Skeletal muscle tissue (tissue), 4 donors: Measurements from ENCODE around the gene ATP6V0B. TPM values are rescaled to one million over a fixed set of nuclear protein-coding genes. Genes with fewer than 3 reads are reported as not detected.

ENCODE experiments used
- H3K27ac ChIP-seq: one replicate; pipeline ENCODE4 v1.7.0; 2013; ENCODE audit warnings: mild to moderate bottlenecking, low read depth, low read length, inconsistent platforms
- H3K27me3 ChIP-seq, 3 donors: one replicate each; pipeline ENCODE4 v1.7.0; 2013; ENCODE audit warnings: low read length in 3 of 3; ENCODE audit not compliant: control insufficient read depth in 3 of 3, insufficient read depth in 3 of 3
- H3K36me3 ChIP-seq, 3 donors: one replicate each; pipeline ENCODE4 v1.7.0; 2013; ENCODE audit warnings: low read length in 3 of 3; ENCODE audit not compliant: control insufficient read depth in 3 of 3, insufficient read depth in 3 of 3
- H3K4me1 ChIP-seq, 3 donors: one replicate each; pipeline ENCODE4 v1.7.0; 2013; ENCODE audit warnings: low read length in 3 of 3, mild to moderate bottlenecking in 3 of 3; ENCODE audit not compliant: control insufficient read depth in 3 of 3, insufficient read depth in 3 of 3
- H3K4me3 ChIP-seq, 3 donors: one replicate each; pipeline ENCODE4 v1.7.0; 2013; ENCODE audit warnings: low read length in 3 of 3
- H3K9ac ChIP-seq, 3 donors: one replicate each; pipeline ENCODE4 v1.7.0; 2013; ENCODE audit warnings: low read length in 3 of 3, mild to moderate bottlenecking in 3 of 3, moderate library complexity in 2 of 3, low read depth in 1 of 3
- H3K9me3 ChIP-seq, 3 donors: one replicate each; pipeline ENCODE4 v1.7.0; 2013; ENCODE audit warnings: low read length in 3 of 3; ENCODE audit not compliant: control insufficient read depth in 3 of 3
- total RNA-seq: library from RNA; depleted of rRNA; stranded (reverse); fragments of >200 nt; gene quantifications from one replicate; pipeline ENCODE4 v1.2.3, GENCODE V29; 2014
- donor health status: Osteomylitis.

Gene ATP6V0B
- total RNA-seq, 1 donor from 2014 or later: 73.1 TPM

DNA sequence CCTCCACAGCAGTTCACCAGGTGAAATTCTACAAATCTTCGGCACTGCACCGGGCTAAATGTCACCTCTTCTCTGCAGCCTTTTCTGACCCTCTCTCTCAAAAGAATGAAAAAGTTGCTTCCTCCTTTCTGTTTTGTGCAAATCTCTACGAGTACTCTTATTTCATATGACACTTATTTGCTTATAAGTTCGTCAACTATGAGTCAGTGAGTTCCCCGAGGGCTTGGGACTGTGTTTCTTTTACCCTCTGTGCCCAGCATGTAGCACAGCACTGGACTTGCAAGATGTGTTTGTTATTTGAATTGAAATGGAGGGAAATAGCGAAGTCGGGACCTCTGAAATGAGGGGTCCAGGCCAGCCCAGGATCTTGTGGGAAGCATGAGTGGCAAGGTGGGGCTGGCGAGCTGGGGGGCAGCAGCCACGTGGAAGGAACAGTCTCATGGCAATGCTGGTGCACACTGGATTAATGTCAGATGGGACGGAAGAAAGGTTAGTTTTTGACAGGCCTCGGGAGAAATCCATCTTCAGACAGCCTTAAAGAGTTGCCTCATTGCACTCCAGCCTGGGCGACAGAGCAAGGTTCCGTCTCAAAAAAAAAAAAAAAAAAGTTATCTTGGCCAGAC, 50.3 kb downstream of the ATP6V0B start:
- Histone ChIP-seq H3K4me1 (peaks cover 15 to 23% (median 19%) of the 10 kb centered on the region in 3 donors), H3K27ac (no peak overlapping the region), H3K36me3 (no peaks in the 10 kb centered on the region), H3K9me3 (no peaks in the 10 kb centered on the region), H3K27me3 (peaks cover 0 to 4% (median 0%) of the 10 kb centered on the region in 3 donors), H3K9ac (no peak overlapping the region), H3K4me3 (no peak overlapping the region)

DNA sequence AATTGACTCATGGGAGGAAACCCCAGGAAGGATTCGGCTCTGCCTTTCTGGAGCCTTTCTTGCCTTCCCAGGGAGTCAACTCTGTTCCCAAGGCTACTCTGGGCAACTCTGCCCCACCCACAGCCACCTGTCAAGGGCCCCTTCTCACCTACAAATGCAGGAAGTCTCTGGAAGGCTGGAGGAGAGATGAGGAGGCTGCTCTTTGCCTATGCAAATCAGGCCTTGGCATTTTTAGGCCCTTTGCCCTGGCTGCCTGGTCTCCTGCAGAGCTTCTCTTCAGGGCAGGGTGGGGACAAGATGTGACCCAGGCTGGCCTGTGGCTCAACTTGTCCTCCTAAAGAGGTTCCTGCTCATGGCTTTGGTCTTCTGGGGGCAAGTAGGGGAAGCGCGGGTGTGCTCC, 51.1 kb downstream of the ATP6V0B start:
- Histone ChIP-seq H3K4me1 (peaks cover 15 to 23% (median 21%) of the 10 kb centered on the region in 3 donors), H3K27me3 (peaks cover 0 to 4% (median 0%) of the 10 kb centered on the region in 3 donors), H3K36me3 (no peaks in the 10 kb centered on the region), H3K9ac (no peak overlapping the region), H3K9me3 (no peaks in the 10 kb centered on the region), H3K27ac (no peak overlapping the region), H3K4me3 (no peak overlapping the region)

DNA sequence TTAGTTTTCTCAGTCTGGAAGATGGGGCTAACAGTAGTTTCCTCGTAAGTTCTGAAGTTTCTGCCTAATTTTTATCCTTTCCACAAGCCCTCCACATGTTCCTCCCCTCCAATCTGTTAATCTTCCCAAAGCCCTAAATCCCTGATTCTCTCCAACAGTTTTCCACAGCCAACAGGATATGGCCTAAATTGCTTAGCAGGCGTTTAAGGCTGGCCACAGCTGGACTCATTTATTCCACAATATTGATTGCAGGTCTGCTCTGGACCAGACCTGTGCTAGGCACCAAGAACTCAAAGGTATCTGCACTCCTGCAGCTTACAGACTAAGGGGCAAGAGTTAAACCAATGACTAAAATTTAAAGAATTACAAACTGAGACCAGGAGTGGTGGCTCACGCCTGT, 52.6 kb downstream of the ATP6V0B start:
- Histone ChIP-seq H3K9me3 (no peaks in the 10 kb centered on the region), H3K4me1 (peaks cover 19 to 26% (median 26%) of the 10 kb centered on the region in 3 donors), H3K9ac (no peak overlapping the region), H3K27ac (no peak overlapping the region), H3K27me3 (peaks cover 0 to 4% (median 0%) of the 10 kb centered on the region in 3 donors), H3K36me3 (no peaks in the 10 kb centered on the region), H3K4me3 (no peak overlapping the region)

Other genes with a start within 250 kb of the ATP6V0B start
- not detected for gene ARTN, start 41.2 kb upstream of the ATP6V0B start, total RNA-seq
- 11.0 TPM for gene IPO13, start 28.0 kb upstream of the ATP6V0B start, total RNA-seq
- gene DPH2, start 5.0 kb upstream of the ATP6V0B start, total RNA-seq: 9.9 TPM
- gene B4GALT2, start 4.2 kb downstream of the ATP6V0B start, total RNA-seq: 29.7 TPM
- gene CCDC24, start 16.6 kb downstream of the ATP6V0B start, total RNA-seq: under 0.01 TPM
- gene SLC6A9, start 56.5 kb downstream of the ATP6V0B start, total RNA-seq: 2.1 TPM
- under 0.01 TPM for gene KLF17, start 143.9 kb downstream of the ATP6V0B start, total RNA-seq
- gene KLF18, start 166.7 kb downstream of the ATP6V0B start, total RNA-seq: not detected
- gene DMAP1, start 238.5 kb downstream of the ATP6V0B start, total RNA-seq: 14.6 TPM